ENCODE results near the gene KCND3.

GRCh38 chr1:111727056-111727455 is 262.4 kb downstream of the KCND3 start:
- TF ChIP-seq ZNF462 (CRISPR knock-in tag; IDR thresholded peaks at IDR 0.05): no peak
- no peak for TF ChIP-seq CTCF (conservative IDR thresholded peaks at IDR 0.05; ENCODE audit: low read depth in 2 of 2)
- TF ChIP-seq EZH2phosphoT487 (IDR thresholded peaks at IDR 0.05; ENCODE audit: unreplicated experiment): no peak
